Right lobe of liver (tissue), 6 donors: ENCODE results near the gene CIB4. TPM values are rescaled to one million over a fixed set of nuclear protein-coding genes. Genes with fewer than 3 reads are reported as not detected.
A peak's percentile ranks its signal among the peaks of the same experiment; 100 is the strongest.

Experiments used
- ATAC-seq, 4 donors: fragments of 200-7000 bp; cut with Tn5 transposase; one replicate each; pipeline ENCODE4 v1.9.1; 2020; ENCODE audit warnings: mild to moderate bottlenecking in 4 of 4, moderate library complexity in 4 of 4
- DNase-seq, 3 donors: peaks; one replicate each; pipeline ENCODE4 v3.0.0-alpha.2; 2020
- H3K27ac ChIP-seq, 3 donors: fragments of 200-600 bp; one replicate each; pipeline ENCODE4 v1.8.0; 2022
- H3K27me3 ChIP-seq, 2 donors: fragments of 200-600 bp; one replicate each; pipeline ENCODE4 v1.8.0; 2022
- H3K36me3 ChIP-seq, 4 donors: fragments of 200-600 bp; sonication (generic) in 1 of 4; one replicate each; pipeline versions ENCODE4 v1.5.1 to v1.8.0; 2017 to 2022; ENCODE audit warnings: control low read depth in 1 of 4
- H3K4me1 ChIP-seq, 4 donors: fragments of 200-600 bp; sonication (generic) in 1 of 4; one replicate each; pipeline versions ENCODE4 v1.5.1 to v1.8.0; 2017 to 2022; ENCODE audit warnings: control low read depth in 1 of 4
- H3K4me3 ChIP-seq, 3 donors: fragments of 200-600 bp; one replicate each; pipeline ENCODE4 v1.8.0; 2022
- H3K9me3 ChIP-seq, 4 donors: fragments of 200-600 bp; sonication (generic) in 1 of 4; one replicate each; pipeline versions ENCODE4 v1.5.1 to v1.8.0; 2017 to 2022; ENCODE audit warnings: control low read depth in 1 of 4
- CTCF ChIP-seq, 4 donors: fragments of 200-600 bp in 3 of 4; fragments of 450-650 bp in 1 of 4; IDR thresholded peaks; one replicate each; pipeline versions ENCODE4 v1.5.1 to v1.8.0; 2016 to 2022; ENCODE audit warnings: antibody characterized with exemption in 4 of 4, mild to moderate bottlenecking in 2 of 4
- POLR2A ChIP-seq: fragments of 450-650 bp; IDR thresholded peaks from one replicate; pipeline ENCODE4 v1.6.1; 2017; ENCODE audit warnings: antibody characterized with exemption, mild to moderate bottlenecking
- WGBS: methylation state at CpG from one replicate; pipeline ENCODE4 v1.1.6; 2018; ENCODE audit warnings: low coverage, low lambda C conversion rate; ENCODE audit not compliant: insufficient coverage; ENCODE audit errors: missing lambda C conversion rate; 5-methylcytosine and 5-hydroxymethylcytosine counted together
- intact Hi-C, 2 donors: fragments of 100-400 bp; cut with DNase I; formaldehyde crosslinking; loops; one replicate each; pipeline versions ENCODE4 v1.11.2 to v1.14.1; 2022
- total RNA-seq, 6 experiments: library from RNA; depleted of rRNA in 2 of 6; stranded (reverse); fragments of >200 nt in 2 of 6; fragmentation: NEBNext Ultra II Directional in 3 of 6; extraction: Animal tissue kit (Norgen Biotek cat#: 25700) in 3 of 6; gene quantifications; one replicate each; pipeline versions ENCODE4 v1.1.0 to v1.2.4, GENCODE V29; 2016 to 2023
- donor health status: DM: no; HTN: yes; CAD: no.
- donor health status: DM: no; HTN: no; CAD: no.
- donor health status: DM: no; HTN: no; CAD: no.
- donor health status: DM: no; HTN: yes; CAD: no.
- donor health status: DM: no; HTN: yes; CAD: no.

Gene CIB4
- total RNA-seq, 6 experiments from 2014 or later = not detected

GRCh38 chr2:26630235-26630634, 10.9 kb downstream of the CIB4 start:
- WGBS = 74% methylated on average over 4 of the region's 4 CpGs
- Histone ChIP-seq H3K27me3 (no peaks in the 10 kb centered on the region), H3K4me3 (no peak overlapping the region), H3K9me3 (no peaks in the 10 kb centered on the region), H3K36me3 (no peaks in the 10 kb centered on the region), H3K4me1 (no peaks in the 10 kb centered on the region), H3K27ac (no peak overlapping the region)
- intact Hi-C loops = no loop called here
- DNase-seq = peak in 1 of 3 donors; percentile 29
- no peak for TF ChIP-seq CTCF (IDR thresholded peaks at IDR 0.05)
- TF ChIP-seq POLR2A = no peak
- ATAC-seq = no peak

GRCh38 chr2:26629751-26630150, 11.4 kb downstream of the CIB4 start:
- no peak overlapping the region for H3K27ac ChIP-seq
- no peaks in the 10 kb centered on the region for H3K27me3 ChIP-seq
- intact Hi-C loops = no loop called here
- no peak for TF ChIP-seq POLR2A
- no peak for TF ChIP-seq CTCF (IDR thresholded peaks at IDR 0.05)
- WGBS = no CpG with 5 or more reads among the region's 10 CpGs
- no peak for ATAC-seq
- H3K9me3 ChIP-seq = no peaks in the 10 kb centered on the region
- H3K4me1 ChIP-seq = no peaks in the 10 kb centered on the region
- peak in 1 of 3 donors; percentile 33 for DNase-seq
- no peak overlapping the region for H3K4me3 ChIP-seq
- no peaks in the 10 kb centered on the region for H3K36me3 ChIP-seq

GRCh38 chr2:26629346-26629630, 11.9 kb downstream of the CIB4 start:
- ATAC-seq = no peak
- 75% methylated on average over 2 of the region's 5 CpGs for WGBS
- intact Hi-C loops = no loop called here
- peak in 1 of 3 donors; percentile 31 for DNase-seq
- Histone ChIP-seq H3K9me3 (no peaks in the 10 kb centered on the region), H3K4me3 (no peak overlapping the region), H3K27ac (no peak overlapping the region), H3K4me1 (no peaks in the 10 kb centered on the region), H3K27me3 (no peaks in the 10 kb centered on the region), H3K36me3 (no peaks in the 10 kb centered on the region)
- no peak for TF ChIP-seq POLR2A

GRCh38 chr2:26628561-26629345, 12.4 kb downstream of the CIB4 start:
- Histone ChIP-seq H3K4me3 (no peak overlapping the region), H3K36me3 (no peaks in the 10 kb centered on the region), H3K9me3 (no peaks in the 10 kb centered on the region), H3K4me1 (no peaks in the 10 kb centered on the region), H3K27ac (no peak overlapping the region), H3K27me3 (no peaks in the 10 kb centered on the region)
- WGBS = 65% methylated on average over 5 of the region's 9 CpGs
- peak in 1 of 3 donors; percentile 24 for DNase-seq
- no peak for TF ChIP-seq CTCF (IDR thresholded peaks at IDR 0.05)
- no peak for TF ChIP-seq POLR2A
- intact Hi-C loops = no loop called here
- ATAC-seq = no peak

GRCh38 chr2:26627350-26628105, 13.6 kb downstream of the CIB4 start:
- TF ChIP-seq POLR2A = no peak
- TF ChIP-seq CTCF (IDR thresholded peaks at IDR 0.05) = no peak
- Histone ChIP-seq H3K36me3 (no peaks in the 10 kb centered on the region), H3K27ac (no peak overlapping the region), H3K4me3 (no peak overlapping the region), H3K9me3 (no peaks in the 10 kb centered on the region), H3K27me3 (no peaks in the 10 kb centered on the region), H3K4me1 (no peaks in the 10 kb centered on the region)
- WGBS = 64% methylated on average over 6 of the region's 10 CpGs
- intact Hi-C loops = no loop called here
- DNase-seq (peak in 1 of 3 donors; percentile 28), ATAC-seq (no peak)
